Spleen (tissue), 11 donors: ENCODE measurements around the gene MAST4. TPM values are rescaled to one million over a fixed set of nuclear protein-coding genes. Genes with fewer than 3 reads are reported as not detected.

Experiments
- DNase-seq: peaks from one replicate; pipeline ENCODE4 v3.0.0-alpha.2; 2020
- H3K27ac ChIP-seq, 8 donors: fragments of 200-600 bp; sonication (generic) in 7 of 8; 1 replicate in 4 of 8; 2 replicates in 4 of 8; pipeline versions ENCODE4 v1.5.0 to v1.8.0; 2016 to 2021; ENCODE audit warnings: inconsistent platforms in 4 of 8, mild to moderate bottlenecking in 4 of 8, moderate library complexity in 1 of 8
- H3K27me3 ChIP-seq, 7 donors: fragments of 200-600 bp; sonication (generic) in 6 of 7; replicated peaks in 1 of 7; 1 replicate in 4 of 7; 2 replicates in 3 of 7; pipeline versions ENCODE4 v1.5.0 to v1.8.0; 2016 to 2021; ENCODE audit warnings: inconsistent platforms in 3 of 7, mild to moderate bottlenecking in 1 of 7
- H3K36me3 ChIP-seq, 6 donors: fragments of 200-600 bp; sonication (generic) in 5 of 6; 1 replicate in 4 of 6; 2 replicates in 2 of 6; pipeline versions ENCODE4 v1.5.0 to v1.8.0; 2016 to 2021; ENCODE audit warnings: inconsistent platforms in 2 of 6
- H3K4me1 ChIP-seq, 6 donors: fragments of 200-600 bp; sonication (generic) in 5 of 6; 1 replicate in 3 of 6; 2 replicates in 3 of 6; pipeline versions ENCODE4 v1.5.0 to v1.8.0; 2016 to 2021; ENCODE audit warnings: inconsistent platforms in 3 of 6
- H3K4me3 ChIP-seq, 8 donors: fragments of 200-600 bp; sonication (generic) in 7 of 8; 1 replicate in 4 of 8; 2 replicates in 4 of 8; pipeline versions ENCODE4 v1.5.0 to v1.8.0; 2016 to 2021; ENCODE audit warnings: inconsistent platforms in 4 of 8, mild to moderate bottlenecking in 4 of 8, moderate library complexity in 2 of 8
- H3K9me3 ChIP-seq, 8 donors: fragments of 200-600 bp; sonication (generic) in 7 of 8; 1 replicate in 4 of 8; 2 replicates in 4 of 8; pipeline versions ENCODE4 v1.5.0 to v1.8.0; 2016 to 2021; ENCODE audit warnings: inconsistent platforms in 4 of 8
- CTCF ChIP-seq, 11 experiments: fragments of 200-600 bp in 7 of 11; fragments of 450-650 bp in 4 of 11; sonication (generic) in 4 of 11; IDR thresholded peaks in 8 of 11; conservative IDR thresholded peaks in 3 of 11; 1 replicate in 7 of 11; 2 replicates in 4 of 11; pipeline versions ENCODE4 v1.4.0 to v1.8.0; 2016 to 2021; ENCODE audit warnings: antibody characterized with exemption in 11 of 11, inconsistent platforms in 4 of 11, mild to moderate bottlenecking in 1 of 11
- POLR2A ChIP-seq, 3 donors: fragments of 450-650 bp; IDR thresholded peaks; one replicate each; pipeline ENCODE4 v1.5.1; 2017; ENCODE audit warnings: antibody characterized with exemption in 3 of 3, mild to moderate bottlenecking in 1 of 3
- POLR2AphosphoS5 ChIP-seq, 3 donors: sonication (generic); formaldehyde crosslinking; IDR thresholded peaks; one replicate each; pipeline ENCODE4 v1.5.1; 2017; ENCODE audit warnings: antibody characterized with exemption in 3 of 3
- WGBS, 5 donors: extraction: QIAGEN DNeasy Blood & Tissue Kit in 3 of 5; methylation state at CpG; one replicate each; pipeline versions ENCODE4 v1.1.5 to v1.1.7; 2013 to 2018; 5-methylcytosine and 5-hydroxymethylcytosine counted together
- intact Hi-C: fragments of 100-400 bp; cut with DNase I; formaldehyde crosslinking; loops from one replicate; pipeline ENCODE4 v1.15.0; 2023; ENCODE audit warnings: low total_unique reads
- polyA plus RNA-seq, 3 donors: library from polyadenylated mRNA; stranded (reverse); fragments of 200-250 nt; gene quantifications; one replicate each; pipeline ENCODE4 v1.2.1, GENCODE V29; 2013
- total RNA-seq, 7 donors: library from RNA; depleted of rRNA in 3 of 7; stranded (reverse); fragments of >200 nt in 3 of 7; fragmentation: NEBNext Ultra II Directional in 4 of 7; extraction: Animal tissue kit (Norgen Biotek cat#: 25700) in 4 of 7; gene quantifications; one replicate each; pipeline versions ENCODE4 v1.1.0 to v1.2.1, GENCODE V29; 2016 to 2021
- donor health status: healthy with polysubstance abuse.
- donor health status: DM: no; HTN: no; CAD: no; lungs with moderate emphysema.
- donor health status: DM: no; HTN: no; CAD: no.
- donor health status: Bipolar disorder and iron deficiency.
- donor health status: healthy.
- donor health status: DM: no; HTN: no; CAD: no.
- donor health status: DM: yes; HTN: yes; CAD: no.

The MAST4 gene
- total and polyA plus RNA-seq, 10 donors = 2.5 to 43.7 (median 25.4) TPM

- TF ChIP-seq POLR2A (IDR thresholded peaks at IDR 0.05) (no peak), CTCF (IDR thresholded peaks at IDR 0.05 in 8 of 11, conservative IDR thresholded peaks at IDR 0.05 in 3 of 11) (no peak), POLR2AphosphoS5 (IDR thresholded peaks at IDR 0.05) (no peak)
- H3K9me3 ChIP-seq = no peaks in the 10 kb centered on the region
- intact Hi-C loops = loop anchor here (5.0 to 10.0 kb wide), 2 partner anchors 345 to 397 kb away; no protein-coding TSS in a partner anchor
- no peak for DNase-seq
- no peak overlapping the region for H3K4me3 ChIP-seq
- 84 to 98% (median 88%) methylated on average over 6 of the region's 6 CpGs for WGBS, 5 donors
- H3K36me3 ChIP-seq = no peaks in the 10 kb centered on the region
- H3K27ac ChIP-seq = no peak overlapping the region
- H3K27me3 ChIP-seq = peaks cover 0 to 20% (median 0%) of the 10 kb centered on the region in 7 donors
- H3K4me1 ChIP-seq = peaks cover 0 to 15% (median 2%) of the 10 kb centered on the region in 6 donors
Observed at GRCh38 chr5:66810151-66810550, 214.0 kb downstream of the MAST4 start.

GRCh38 chr5:66810848-66811261, 214.7 kb downstream of the MAST4 start:
- Histone ChIP-seq H3K4me1 (peaks cover 0 to 15% (median 2%) of the 10 kb centered on the region in 6 donors), H3K36me3 (no peaks in the 10 kb centered on the region), H3K9me3 (no peaks in the 10 kb centered on the region), H3K27ac (no peak overlapping the region), H3K4me3 (no peak overlapping the region), H3K27me3 (peaks cover 0 to 16% (median 0%) of the 10 kb centered on the region in 7 donors)
- intact Hi-C loops = loop anchor here (5.0 to 10.0 kb wide), 2 partner anchors 344 to 396 kb away; no protein-coding TSS in a partner anchor
- 48 to 59% (median 53%) methylated on average over 6 of the region's 6 CpGs for WGBS, 5 donors
- TF ChIP-seq CTCF (IDR thresholded peaks at IDR 0.05 in 8 of 11, conservative IDR thresholded peaks at IDR 0.05 in 3 of 11) (no peak), POLR2A (IDR thresholded peaks at IDR 0.05) (no peak), POLR2AphosphoS5 (IDR thresholded peaks at IDR 0.05) (no peak)
- no peak for DNase-seq

GRCh38 chr5:66812291-66812690, 216.1 kb downstream of the MAST4 start:
- DNase-seq = no peak
- WGBS, 5 donors = 69 to 83% (median 74%) methylated on average over 8 of the region's 8 CpGs
- TF ChIP-seq CTCF (IDR thresholded peaks at IDR 0.05 in 8 of 11, conservative IDR thresholded peaks at IDR 0.05 in 3 of 11) = no peak
- intact Hi-C loops = loop anchor here (5.0 to 10.0 kb wide), 2 partner anchors 343 to 395 kb away; no protein-coding TSS in a partner anchor
- no peak overlapping the region for H3K27ac ChIP-seq
- H3K9me3 ChIP-seq = no peaks in the 10 kb centered on the region
- H3K27me3 ChIP-seq = peaks cover 0 to 12% (median 0%) of the 10 kb centered on the region in 7 donors
- H3K4me1 ChIP-seq = peaks cover 0 to 15% (median 2%) of the 10 kb centered on the region in 6 donors
- no peak overlapping the region for H3K4me3 ChIP-seq
- no peaks in the 10 kb centered on the region for H3K36me3 ChIP-seq

- Histone ChIP-seq H3K4me1 (peaks cover 0 to 15% (median 2%) of the 10 kb centered on the region in 6 donors), H3K27ac (no peak overlapping the region), H3K9me3 (no peaks in the 10 kb centered on the region), H3K27me3 (peaks cover 0 to 12% (median 0%) of the 10 kb centered on the region in 7 donors), H3K36me3 (no peaks in the 10 kb centered on the region), H3K4me3 (no peak overlapping the region)
- TF ChIP-seq CTCF (IDR thresholded peaks at IDR 0.05 in 8 of 11, conservative IDR thresholded peaks at IDR 0.05 in 3 of 11) = no peak
- no peak for TF ChIP-seq POLR2A (IDR thresholded peaks at IDR 0.05)
- TF ChIP-seq POLR2AphosphoS5 (IDR thresholded peaks at IDR 0.05) = no peak
- WGBS, 5 donors = 82 to 91% (median 85%) methylated on average over 1 of the region's 1 CpG
- DNase-seq = no peak
- intact Hi-C loops = loop anchor here (5.0 to 10.0 kb wide), 2 partner anchors 341 to 394 kb away; no protein-coding TSS in a partner anchor
Observed at GRCh38 chr5:66813306-66813705, 217.1 kb downstream of the MAST4 start.
